SH-SY5Y (cell line): ENCODE data around the gene LIPF.

Source experiments
- GATA2 ChIP-seq: IDR thresholded peaks from 2 replicates; pipeline ENCODE4 v1.6.1; 2011; ENCODE audit warnings: mild to moderate bottlenecking, low read depth, low read length
- GATA3 ChIP-seq: IDR thresholded peaks from 2 replicates; pipeline ENCODE4 v1.6.1; 2011; ENCODE audit warnings: low read depth, mild to moderate bottlenecking, low read length, moderate library complexity

DNA sequence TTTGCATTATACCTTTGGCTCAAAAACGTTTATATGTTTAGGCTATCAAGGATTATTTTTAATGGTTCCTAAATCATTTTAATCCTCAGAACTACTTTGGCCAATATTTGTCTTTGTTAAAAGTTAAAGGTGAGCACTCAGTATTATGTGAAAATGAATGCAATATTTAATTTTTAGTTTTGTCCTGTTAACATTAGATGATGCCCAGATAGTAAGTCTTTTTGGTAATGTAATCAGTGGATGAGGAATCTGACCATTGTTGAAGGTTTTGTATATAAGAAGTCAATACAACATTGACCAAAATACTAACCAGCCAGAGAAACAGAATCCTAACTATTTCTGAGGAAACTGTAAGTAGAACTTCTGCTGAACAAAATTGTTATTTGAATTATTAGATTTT, at the start of gene LIPF:
- TF ChIP-seq GATA2: no peak
- no peak for TF ChIP-seq GATA3
